Activated CD8-positive, alpha-beta memory T cell treated with anti-CD3 and anti-CD28 coated beads for 48 hours (primary cell): ENCODE measurements around the gene PCDHA8.
"Not testable (repeated sequence)": the region's sequence is repeated elsewhere in the genome, so short reads cannot be mapped to it uniquely, and the experiment has no call there.

ENCODE experiments used
- DNase-seq, 3 experiments: peaks; one replicate each; pipeline ENCODE4 v3.0.0-alpha.2; 2020; ENCODE audit warnings: low read depth in 2 of 3, low spot score in 2 of 3

PCDHA8 gene

DNA sequence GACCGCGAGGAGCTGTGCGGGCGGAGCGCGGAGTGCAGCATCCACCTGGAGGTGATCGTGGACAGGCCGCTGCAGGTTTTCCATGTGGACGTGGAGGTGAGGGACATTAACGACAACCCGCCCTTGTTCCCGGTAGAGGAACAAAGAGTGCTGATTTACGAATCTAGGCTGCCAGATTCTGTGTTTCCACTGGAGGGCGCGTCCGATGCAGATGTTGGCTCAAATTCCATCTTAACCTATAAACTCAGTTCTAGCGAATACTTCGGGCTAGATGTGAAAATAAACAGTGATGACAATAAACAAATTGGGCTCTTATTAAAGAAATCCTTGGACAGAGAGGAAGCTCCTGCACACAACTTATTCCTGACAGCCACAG, 12.6 kb upstream of the PCDHA8 start:
- DNase-seq: no peak

DNA sequence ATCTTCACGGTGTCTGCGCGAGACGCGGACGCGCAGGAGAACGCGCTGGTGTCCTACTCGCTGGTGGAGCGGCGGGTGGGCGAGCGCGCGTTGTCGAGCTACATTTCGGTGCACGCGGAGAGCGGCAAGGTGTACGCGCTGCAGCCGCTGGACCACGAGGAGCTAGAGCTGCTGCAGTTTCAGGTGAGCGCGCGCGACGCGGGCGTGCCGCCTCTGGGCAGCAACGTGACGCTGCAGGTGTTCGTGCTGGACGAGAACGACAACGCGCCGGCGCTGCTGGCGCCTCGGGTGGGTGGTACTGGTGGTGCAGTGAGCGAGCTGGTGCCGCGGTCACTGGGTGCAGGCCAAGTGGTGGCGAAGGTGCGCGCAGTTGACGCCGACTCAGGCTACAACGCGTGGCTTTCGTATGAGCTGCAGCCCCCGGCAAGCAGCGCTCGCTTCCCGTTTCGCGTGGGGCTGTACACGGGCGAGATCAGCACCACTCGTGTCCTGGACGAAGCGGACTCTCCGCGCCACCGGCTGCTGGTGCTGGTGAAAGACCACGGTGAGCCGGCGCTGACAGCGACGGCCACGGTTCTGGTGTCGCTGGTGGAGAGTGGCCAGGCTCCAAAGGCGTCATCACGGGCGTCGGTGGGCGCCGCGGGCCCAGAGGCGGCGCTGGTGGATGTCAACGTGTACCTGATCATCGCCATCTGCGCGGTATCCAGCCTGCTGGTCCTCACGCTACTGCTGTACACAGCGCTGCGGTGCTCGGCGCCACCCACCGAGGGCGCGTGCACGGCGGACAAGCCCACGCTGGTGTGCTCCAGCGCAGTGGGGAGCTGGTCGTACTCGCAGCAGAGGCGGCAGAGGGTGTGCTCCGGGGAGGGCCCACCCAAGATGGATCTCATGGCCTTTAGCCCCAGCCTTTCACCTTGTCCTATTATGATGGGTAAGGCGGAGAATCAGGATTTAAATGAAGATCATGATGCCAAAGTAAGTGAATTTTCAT, 11.2 kb upstream of the PCDHA8 start:
- not testable (repeated sequence) for DNase-seq

DNA sequence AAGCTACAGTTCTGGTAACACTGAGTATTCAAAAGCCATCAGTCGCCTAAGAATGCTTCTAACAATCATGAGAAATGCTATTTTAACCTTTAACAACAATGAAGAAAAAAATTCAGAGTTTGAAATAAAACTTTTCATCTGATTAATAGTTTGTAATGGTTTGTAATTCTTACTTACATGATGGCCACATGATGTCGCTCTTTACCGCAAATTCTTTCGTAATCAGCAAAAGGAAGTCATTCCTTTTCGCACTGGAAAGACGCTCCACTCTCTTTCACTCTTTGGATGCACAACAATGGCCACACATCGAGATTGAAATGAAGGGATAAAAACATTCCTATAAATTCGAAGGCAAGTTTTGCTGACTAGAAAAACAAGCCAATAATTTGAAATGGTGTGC, 7.0 kb upstream of the PCDHA8 start, which contains the start of gene PCDHA7:
Gene PCDHA7 (plus strand): TSS at position 277 of the 400 bp plus-strand sequence. CDS start 115 bp downstream, at position 392.
- no peak for DNase-seq

DNA sequence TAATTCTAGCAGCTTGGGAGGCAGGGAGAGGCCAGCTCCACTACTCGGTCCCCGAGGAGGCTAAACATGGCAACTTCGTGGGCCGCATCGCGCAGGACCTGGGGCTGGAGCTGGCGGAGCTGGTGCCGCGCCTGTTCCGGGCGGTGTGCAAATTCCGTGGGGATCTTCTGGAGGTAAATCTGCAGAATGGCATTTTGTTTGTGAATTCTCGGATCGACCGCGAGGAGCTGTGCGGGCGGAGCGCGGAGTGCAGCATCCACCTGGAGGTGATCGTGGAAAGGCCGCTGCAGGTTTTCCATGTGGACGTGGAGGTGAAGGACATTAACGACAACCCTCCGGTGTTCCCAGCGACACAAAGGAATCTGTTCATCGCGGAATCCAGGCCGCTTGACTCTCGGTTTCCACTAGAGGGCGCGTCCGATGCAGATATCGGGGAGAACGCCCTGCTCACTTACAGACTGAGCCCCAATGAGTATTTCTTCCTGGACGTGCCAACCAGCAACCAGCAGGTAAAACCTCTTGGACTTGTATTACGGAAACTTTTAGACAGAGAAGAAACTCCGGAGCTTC, 6.5 kb upstream of the PCDHA8 start:
- DNase-seq: not testable (repeated sequence)

DNA sequence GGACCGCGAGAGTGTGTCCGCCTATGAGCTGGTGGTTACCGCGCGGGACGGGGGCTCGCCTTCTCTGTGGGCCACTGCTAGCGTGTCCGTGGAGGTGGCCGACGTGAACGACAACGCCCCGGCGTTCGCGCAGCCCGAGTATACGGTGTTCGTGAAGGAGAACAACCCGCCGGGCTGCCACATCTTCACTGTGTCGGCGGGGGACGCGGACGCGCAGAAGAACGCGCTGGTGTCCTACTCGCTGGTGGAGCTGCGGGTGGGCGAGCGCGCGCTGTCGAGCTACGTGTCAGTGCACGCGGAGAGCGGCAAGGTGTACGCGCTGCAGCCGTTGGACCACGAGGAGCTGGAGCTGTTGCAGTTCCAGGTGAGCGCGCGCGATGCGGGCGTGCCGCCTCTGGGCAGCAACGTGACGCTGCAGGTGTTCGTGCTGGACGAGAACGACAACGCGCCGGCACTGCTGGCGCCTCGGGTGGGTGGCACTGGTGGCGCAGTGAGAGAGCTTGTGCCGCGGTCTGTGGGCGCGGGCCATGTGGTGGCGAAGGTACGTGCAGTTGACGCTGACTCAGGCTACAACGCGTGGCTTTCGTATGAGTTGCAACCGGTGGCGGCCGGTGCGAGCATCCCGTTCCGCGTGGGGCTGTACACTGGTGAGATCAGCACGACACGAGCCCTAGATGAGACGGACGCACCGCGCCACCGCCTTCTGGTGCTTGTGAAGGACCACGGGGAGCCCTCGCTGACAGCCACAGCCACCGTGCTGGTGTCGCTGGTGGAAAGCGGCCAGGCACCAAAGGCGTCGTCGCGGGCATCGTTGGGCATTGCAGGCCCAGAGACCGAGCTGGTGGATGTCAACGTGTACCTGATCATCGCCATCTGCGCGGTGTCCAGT, 5.1 kb upstream of the PCDHA8 start:
- no peak for DNase-seq

DNA sequence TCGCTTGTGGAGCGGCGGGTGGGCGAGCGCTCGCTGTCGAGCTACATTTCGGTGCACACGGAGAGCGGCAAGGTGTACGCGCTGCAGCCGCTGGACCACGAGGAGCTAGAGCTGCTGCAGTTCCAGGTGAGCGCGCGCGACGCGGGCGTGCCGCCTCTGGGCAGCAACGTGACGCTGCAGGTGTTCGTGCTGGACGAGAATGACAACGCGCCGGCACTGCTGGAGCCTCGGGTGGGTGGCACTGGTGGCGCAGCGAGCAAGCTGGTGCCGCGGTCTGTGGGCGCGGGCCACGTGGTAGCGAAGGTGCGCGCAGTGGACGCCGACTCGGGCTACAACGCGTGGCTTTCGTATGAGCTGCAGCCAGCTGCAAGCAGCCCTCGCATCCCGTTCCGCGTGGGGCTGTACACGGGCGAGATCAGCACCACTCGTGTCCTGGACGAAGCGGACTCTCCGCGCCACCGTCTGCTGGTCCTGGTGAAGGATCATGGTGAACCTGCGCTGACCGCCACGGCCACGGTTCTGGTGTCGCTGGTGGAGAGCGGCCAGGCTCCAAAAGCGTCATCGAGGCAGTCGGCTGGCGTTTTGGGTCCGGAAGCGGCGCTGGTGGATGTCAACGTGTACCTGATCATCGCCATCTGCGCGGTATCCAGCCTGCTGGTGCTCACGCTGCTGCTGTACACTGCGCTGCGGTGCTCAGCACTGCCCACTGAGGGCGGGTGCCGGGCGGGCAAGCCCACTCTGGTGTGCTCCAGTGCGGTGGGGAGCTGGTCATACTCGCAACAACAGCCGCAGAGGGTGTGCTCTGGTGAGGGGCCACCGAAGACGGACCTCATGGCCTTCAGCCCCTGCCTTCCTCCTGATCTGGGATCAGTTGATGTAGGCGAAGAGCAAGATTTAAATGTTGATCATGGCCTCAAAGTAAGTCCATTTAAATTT, 2.1 kb downstream of the PCDHA8 start:
- DNase-seq: no peak

DNA sequence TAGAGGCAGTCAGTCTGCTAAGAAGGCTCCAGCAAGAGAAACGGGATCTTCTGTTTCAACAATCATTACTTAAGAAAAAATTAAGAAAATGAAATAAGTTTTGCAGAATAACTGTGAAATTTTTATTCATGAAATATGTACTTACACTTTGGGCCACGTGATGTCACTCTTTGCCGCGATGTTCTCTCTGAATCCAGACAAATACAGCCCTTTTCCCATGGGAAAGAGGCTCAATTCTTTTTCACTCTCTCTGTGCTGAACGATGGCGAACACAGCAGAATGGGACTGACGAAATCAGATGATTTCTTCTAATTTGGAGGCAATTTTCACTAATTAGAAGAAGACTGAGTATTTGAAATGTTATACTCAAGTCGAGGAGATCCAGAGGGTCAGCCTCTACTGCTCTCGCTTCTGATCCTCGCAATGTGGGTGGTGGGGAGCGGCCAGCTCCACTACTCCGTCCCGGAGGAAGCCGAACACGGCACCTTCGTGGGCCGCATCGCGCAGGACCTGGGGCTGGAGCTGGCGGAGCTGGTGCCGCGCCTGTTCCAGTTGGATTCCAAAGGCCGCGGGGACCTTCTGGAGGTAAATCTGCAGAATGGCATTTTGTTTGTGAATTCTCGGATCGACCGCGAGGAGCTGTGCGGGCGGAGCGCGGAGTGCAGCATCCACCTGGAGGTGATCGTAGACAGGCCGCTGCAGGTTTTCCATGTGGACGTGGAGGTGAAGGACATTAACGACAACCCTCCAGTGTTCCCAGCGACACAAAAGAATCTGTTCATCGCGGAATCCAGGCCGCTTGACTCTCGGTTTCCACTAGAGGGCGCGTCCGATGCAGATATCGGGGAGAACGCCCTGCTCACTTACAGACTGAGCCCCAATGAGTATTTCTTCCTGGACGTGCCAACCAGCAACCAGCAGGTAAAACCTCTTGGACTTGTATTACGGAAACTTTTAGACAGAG, 7.4 kb downstream of the PCDHA8 start, which contains the start of gene PCDHA9:
Gene PCDHA9 (plus strand): TSS at position 244 of the 964 bp plus-strand sequence. CDS start 114 bp downstream, at position 358.
- not testable (repeated sequence) for DNase-seq

DNA sequence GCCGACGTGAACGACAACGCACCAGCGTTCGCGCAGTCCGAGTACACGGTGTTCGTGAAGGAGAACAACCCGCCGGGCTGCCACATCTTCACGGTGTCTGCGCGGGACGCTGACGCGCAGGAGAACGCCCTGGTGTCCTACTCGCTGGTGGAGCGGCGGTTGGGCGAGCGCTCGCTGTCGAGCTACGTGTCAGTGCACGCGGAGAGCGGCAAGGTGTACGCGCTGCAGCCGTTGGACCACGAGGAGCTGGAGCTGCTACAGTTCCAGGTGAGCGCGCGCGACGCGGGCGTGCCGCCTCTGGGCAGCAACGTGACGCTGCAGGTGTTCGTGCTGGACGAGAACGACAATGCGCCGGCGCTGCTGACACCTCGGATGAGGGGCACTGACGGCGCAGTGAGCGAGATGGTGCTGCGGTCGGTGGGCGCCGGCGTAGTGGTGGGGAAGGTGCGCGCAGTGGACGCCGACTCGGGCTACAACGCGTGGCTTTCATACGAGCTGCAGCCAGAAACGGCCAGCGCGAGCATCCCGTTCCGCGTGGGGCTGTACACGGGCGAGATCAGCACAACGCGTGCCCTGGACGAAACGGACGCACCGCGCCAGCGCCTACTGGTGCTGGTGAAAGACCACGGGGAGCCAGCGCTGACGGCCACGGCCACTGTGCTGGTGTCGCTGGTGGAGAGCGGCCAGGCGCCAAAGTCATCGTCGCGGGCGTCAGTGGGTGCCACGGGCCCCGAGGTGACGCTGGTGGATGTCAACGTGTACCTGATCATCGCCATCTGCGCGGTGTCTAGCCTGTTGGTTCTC, 9.0 kb downstream of the PCDHA8 start:
- DNase-seq: not testable (repeated sequence)

DNA sequence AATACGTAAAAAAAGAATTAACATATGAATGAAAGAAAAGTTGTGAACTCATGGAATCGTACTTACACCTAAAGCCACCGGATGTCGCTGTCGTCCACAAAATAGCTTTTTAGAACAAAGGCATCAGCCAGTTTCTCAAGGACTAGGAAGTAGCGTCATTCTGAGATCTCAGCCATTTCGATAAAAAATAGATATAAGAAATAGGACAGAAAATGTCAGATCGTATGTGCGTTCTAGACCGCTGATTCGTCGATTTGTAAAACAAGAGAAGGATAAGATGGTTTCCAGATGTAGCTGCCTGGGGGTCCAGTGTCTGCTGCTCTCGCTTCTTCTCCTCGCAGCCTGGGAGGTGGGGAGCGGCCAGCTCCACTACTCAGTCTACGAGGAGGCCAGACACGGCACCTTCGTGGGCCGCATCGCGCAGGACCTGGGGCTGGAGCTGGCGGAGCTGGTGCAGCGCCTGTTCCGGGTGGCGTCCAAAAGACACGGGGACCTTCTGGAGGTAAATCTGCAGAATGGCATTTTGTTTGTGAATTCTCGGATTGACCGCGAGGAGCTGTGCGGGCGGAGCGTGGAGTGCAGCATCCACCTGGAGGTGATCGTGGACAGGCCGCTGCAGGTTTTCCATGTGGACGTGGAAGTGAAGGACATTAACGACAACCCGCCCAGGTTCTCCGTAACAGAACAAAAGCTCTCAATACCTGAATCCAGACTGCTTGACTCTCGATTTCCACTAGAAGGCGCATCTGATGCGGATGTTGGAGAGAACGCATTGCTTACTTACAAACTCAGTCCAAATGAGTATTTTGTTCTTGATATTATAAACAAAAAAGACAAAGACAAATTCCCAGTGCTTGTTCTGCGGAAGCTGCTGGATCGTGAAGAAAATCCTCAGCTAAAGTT, 15.0 kb downstream of the PCDHA8 start, which contains the start of gene PCDHA10:
Gene PCDHA10 (plus strand): TSS at position 126 of the 903 bp plus-strand sequence. CDS start 152 bp downstream, at position 278.
- DNase-seq: no peak

DNA sequence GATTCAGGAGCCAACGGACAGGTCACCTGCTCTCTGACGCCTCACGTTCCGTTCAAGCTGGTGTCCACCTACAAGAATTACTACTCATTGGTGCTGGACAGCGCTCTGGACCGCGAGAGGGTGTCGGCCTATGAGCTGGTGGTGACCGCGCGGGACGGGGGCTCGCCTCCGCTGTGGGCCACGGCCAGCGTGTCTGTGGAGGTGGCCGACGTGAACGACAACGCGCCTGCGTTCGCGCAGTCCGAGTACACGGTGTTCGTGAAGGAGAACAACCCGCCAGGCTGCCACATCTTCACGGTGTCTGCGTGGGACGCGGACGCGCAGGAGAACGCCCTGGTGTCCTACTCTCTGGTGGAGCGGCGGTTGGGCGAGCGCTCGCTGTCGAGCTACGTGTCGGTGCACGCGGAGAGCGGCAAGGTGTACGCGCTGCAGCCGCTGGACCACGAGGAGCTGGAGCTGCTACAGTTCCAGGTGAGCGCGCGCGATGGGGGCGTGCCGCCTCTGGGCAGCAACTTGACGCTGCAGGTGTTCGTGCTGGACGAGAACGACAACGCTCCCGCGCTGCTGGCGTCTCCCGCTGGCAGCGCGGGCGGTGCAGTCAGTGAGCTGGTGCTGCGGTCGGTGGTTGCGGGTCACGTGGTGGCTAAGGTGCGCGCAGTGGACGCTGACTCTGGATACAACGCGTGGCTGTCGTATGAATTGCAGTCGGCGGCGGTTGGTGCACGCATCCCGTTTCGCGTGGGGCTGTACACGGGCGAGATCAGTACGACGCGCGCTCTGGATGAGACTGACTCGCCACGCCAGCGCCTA, 16.4 kb downstream of the PCDHA8 start:
- DNase-seq: no peak

DNA sequence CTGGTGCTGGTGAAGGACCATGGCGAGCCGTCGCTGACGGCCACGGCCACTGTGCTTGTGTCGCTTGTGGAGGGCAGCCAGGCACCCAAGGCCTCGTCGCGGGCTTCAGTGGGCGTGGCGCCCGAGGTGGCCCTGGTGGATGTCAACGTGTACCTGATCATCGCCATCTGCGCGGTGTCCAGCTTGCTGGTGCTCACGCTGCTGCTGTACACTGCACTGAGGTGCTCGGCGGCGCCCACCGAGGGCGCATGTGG, 16.9 kb downstream of the PCDHA8 start:
- DNase-seq: no peak

DNA sequence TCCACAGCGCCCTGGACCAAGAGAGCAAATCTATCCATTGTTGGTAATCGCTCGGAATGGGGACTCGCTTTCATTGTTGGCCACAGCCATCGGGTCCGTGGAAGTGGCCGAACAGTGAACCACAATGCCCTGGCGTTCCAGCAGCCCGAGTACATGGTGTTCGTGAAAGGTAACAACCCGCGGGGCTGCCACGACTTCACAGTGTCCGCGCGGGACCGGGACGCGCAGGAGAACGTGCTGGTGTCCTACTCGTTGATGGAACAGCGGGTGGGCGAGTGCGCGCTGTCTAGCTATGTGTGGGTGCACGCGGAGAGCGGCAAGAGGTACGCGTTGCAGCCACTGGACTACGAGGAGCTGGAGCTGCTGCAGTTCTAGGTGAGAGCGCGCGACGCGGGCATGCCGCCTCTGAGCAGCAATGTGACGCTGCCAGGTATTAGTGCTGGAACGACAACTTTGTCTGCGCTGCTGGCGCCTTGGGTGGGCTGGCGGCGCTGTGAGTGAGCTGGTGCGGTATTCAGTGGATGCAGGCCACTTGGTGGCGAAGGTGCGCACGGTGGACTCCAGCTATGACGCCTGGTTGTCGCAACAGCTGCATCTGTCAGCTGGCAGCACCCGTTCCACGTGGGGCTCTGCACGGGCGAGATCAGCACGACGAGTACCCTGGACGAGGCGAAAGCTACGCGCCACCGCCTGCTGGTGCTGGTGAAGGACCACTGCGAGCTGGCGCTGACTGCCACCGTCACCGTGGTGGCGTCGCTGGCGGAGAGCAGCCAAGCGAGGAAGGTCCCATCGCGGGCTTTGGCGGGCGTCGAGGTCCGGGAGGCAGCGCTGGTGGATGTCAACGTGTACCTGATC, 21.7 kb downstream of the PCDHA8 start:
- no peak for DNase-seq

DNA sequence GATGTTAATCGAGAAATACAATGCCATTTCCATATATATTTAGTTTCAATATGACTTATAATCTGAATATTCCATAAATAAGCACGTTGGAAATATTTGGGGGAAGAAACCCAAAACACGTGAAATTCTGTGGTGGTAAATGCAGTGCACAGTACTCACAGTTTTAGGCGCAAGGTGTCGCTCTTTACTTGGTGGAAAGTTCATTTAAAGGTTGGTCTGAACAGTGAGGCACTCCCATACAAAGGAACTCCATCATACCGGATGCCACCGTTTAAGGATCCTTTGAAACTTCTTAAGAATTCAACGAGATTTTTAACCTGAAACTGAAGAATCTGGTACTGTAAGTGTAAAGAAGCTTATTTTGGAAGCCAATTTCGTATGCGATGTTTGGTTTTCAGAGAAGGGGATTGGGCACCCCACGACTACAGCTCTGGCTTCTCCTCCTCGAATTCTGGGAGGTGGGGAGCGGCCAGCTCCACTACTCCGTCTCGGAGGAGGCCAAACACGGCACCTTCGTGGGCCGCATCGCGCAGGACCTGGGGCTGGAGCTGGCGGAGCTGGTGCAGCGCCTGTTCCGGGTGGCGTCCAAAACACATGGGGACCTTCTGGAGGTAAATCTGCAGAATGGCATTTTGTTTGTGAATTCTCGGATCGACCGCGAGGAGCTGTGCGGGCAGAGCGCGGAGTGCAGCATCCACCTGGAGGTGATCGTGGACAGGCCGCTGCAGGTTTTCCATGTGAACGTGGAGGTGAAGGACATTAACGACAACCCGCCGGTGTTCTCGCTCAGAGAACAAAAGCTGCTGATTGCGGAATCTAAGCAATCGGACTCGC, 28.0 kb downstream of the PCDHA8 start, which contains the start of gene PCDHA11:
Gene PCDHA11 (plus strand): TSS at position 237 of the 834 bp plus-strand sequence. CDS start 147 bp downstream, at position 384.
- DNase-seq: no peak

DNA sequence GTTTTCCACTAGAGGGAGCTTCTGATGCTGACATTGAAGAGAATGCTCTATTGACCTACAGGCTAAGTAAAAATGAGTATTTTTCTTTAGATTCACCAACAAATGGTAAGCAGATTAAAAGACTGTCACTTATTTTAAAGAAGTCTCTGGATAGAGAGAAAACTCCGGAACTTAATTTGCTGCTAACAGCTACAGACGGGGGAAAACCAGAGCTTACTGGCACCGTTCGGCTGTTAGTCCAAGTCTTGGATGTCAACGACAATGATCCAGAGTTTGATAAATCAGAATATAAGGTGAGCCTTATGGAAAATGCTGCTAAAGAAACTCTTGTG, 28.5 kb downstream of the PCDHA8 start:
- DNase-seq: no peak
